IPS-18c (cell line): ENCODE data around the gene MAP1LC3A.

ENCODE experiments used
- H3K4me3 ChIP-seq: 2 replicates; pipeline ENCODE4 v1.7.0; 2013; ENCODE audit warnings: low read depth, mild to moderate bottlenecking, low read length, moderate library complexity; ENCODE audit not compliant: insufficient read depth
- H3K9me3 ChIP-seq: one replicate; pipeline ENCODE4 v1.6.1; 2013; ENCODE audit warnings: mild to moderate bottlenecking, low read length, moderate library complexity; ENCODE audit not compliant: control insufficient read depth, insufficient read depth

Gene MAP1LC3A

GRCh38 chr20:34562641-34563040, 4.1 kb downstream of the MAP1LC3A start:
- Histone ChIP-seq H3K4me3 (no peak overlapping the region), H3K9me3 (no peaks in the 10 kb centered on the region)

GRCh38 chr20:34564833-34565232, 6.3 kb downstream of the MAP1LC3A start:
- H3K9me3 ChIP-seq = no peaks in the 10 kb centered on the region
- no peak overlapping the region for H3K4me3 ChIP-seq

GRCh38 chr20:34566978-34567891, 8.7 kb downstream of the MAP1LC3A start:
- Histone ChIP-seq H3K4me3 (no peak overlapping the region), H3K9me3 (no peaks in the 10 kb centered on the region)

GRCh38 chr20:34567892-34568865, 9.7 kb downstream of the MAP1LC3A start:
- Histone ChIP-seq H3K9me3 (no peaks in the 10 kb centered on the region), H3K4me3 (no peak overlapping the region)

GRCh38 chr20:34569598-34569997, 11.1 kb downstream of the MAP1LC3A start:
- Histone ChIP-seq H3K9me3 (no peaks in the 10 kb centered on the region), H3K4me3 (no peak overlapping the region)

GRCh38 chr20:34570859-34571306, 12.4 kb downstream of the MAP1LC3A start:
- H3K9me3 ChIP-seq = peaks cover 4% of the 10 kb centered on the region
- H3K4me3 ChIP-seq = no peak overlapping the region

- H3K9me3 ChIP-seq = peaks cover 4% of the 10 kb centered on the region
Observed at GRCh38 chr20:34571753-34572152, 13.2 kb downstream of the MAP1LC3A start.

GRCh38 chr20:34573541-34574300, 15.2 kb downstream of the MAP1LC3A start:
- Histone ChIP-seq H3K4me3 (no peak overlapping the region), H3K9me3 (peaks cover 4% of the 10 kb centered on the region)

More at GRCh38 chr20:34571753-34572152, 13.2 kb downstream of the MAP1LC3A start:
- H3K4me3 ChIP-seq = no peak overlapping the region

- peaks cover 4% of the 10 kb centered on the region for H3K9me3 ChIP-seq
- no peak overlapping the region for H3K4me3 ChIP-seq
Observed at GRCh38 chr20:34574426-34574825, 15.9 kb downstream of the MAP1LC3A start.

GRCh38 chr20:34574861-34575260, 16.3 kb downstream of the MAP1LC3A start:
- Histone ChIP-seq H3K4me3 (no peak overlapping the region), H3K9me3 (peaks cover 4% of the 10 kb centered on the region)

- Histone ChIP-seq H3K4me3 (no peak overlapping the region), H3K9me3 (peaks cover 4% of the 10 kb centered on the region)
Observed at GRCh38 chr20:34575271-34575670, 16.8 kb downstream of the MAP1LC3A start.

GRCh38 chr20:34575756-34576155, 17.2 kb downstream of the MAP1LC3A start:
- Histone ChIP-seq H3K4me3 (no peak overlapping the region), H3K9me3 (peaks cover 4% of the 10 kb centered on the region)

- no peak overlapping the region for H3K4me3 ChIP-seq
- peaks cover 4% of the 10 kb centered on the region for H3K9me3 ChIP-seq
Observed at GRCh38 chr20:34577061-34577460, 18.5 kb downstream of the MAP1LC3A start.

GRCh38 chr20:34578025-34578424, 19.5 kb downstream of the MAP1LC3A start:
- Histone ChIP-seq H3K9me3 (peaks cover 4% of the 10 kb centered on the region), H3K4me3 (no peak overlapping the region)

- H3K4me3 ChIP-seq = no peak overlapping the region
- H3K9me3 ChIP-seq = peaks cover 4% of the 10 kb centered on the region
Observed at GRCh38 chr20:34578521-34578920, 20.0 kb downstream of the MAP1LC3A start.

GRCh38 chr20:34579191-34579978, 20.9 kb downstream of the MAP1LC3A start:
- Histone ChIP-seq H3K9me3 (peaks cover 4% of the 10 kb centered on the region), H3K4me3 (no peak overlapping the region)
